Vagina (tissue), 2 donors: ENCODE results near the gene TROAP.

Experiments
- POLR2AphosphoS5 ChIP-seq, 2 donors: sonication (generic); formaldehyde crosslinking; IDR thresholded peaks; one replicate each; pipeline ENCODE4 v1.9.0; 2017; ENCODE audit warnings: antibody characterized with exemption in 2 of 2, mild to moderate bottlenecking in 2 of 2, low read depth in 1 of 2; ENCODE audit not compliant: insufficient read depth in 1 of 2
- TF ChIP-seq, protein P1 (sequence below), 3 experiments: fragments of 450-650 bp in 2 of 3; fragments of 200-600 bp in 1 of 3; sonication (generic) in 1 of 3; IDR thresholded peaks; one replicate each; pipeline ENCODE4 v1.5.1; 2017 to 2019; ENCODE audit warnings: antibody characterized with exemption in 3 of 3, mild to moderate bottlenecking in 2 of 3, moderate library complexity in 2 of 3

DNA sequence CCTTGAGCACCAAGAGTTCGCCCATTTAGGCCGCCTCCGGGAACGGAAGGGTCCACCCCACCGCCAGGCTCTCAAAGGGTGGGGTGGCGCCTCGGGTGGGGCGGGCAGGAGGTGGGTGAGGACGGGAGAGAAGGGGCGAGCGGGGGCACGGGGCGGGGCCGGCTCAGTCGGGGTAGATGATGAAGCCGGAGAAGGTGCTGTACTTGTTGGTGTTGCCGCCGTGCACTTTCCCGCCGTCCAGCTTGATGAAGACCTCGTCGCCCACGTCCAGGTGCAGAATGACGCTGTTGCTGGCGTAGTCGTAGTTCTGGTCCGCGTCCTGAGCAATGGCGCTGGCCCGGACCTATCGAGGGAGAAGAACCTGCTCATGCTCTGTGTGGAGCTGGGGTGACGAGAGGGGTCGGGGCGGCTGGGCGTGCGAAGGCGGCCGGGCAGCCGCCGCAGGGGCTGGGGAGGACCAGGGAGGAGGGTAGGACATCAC is 9.9 kb downstream of the TROAP start:
- TF ChIP-seq, protein P1, sequence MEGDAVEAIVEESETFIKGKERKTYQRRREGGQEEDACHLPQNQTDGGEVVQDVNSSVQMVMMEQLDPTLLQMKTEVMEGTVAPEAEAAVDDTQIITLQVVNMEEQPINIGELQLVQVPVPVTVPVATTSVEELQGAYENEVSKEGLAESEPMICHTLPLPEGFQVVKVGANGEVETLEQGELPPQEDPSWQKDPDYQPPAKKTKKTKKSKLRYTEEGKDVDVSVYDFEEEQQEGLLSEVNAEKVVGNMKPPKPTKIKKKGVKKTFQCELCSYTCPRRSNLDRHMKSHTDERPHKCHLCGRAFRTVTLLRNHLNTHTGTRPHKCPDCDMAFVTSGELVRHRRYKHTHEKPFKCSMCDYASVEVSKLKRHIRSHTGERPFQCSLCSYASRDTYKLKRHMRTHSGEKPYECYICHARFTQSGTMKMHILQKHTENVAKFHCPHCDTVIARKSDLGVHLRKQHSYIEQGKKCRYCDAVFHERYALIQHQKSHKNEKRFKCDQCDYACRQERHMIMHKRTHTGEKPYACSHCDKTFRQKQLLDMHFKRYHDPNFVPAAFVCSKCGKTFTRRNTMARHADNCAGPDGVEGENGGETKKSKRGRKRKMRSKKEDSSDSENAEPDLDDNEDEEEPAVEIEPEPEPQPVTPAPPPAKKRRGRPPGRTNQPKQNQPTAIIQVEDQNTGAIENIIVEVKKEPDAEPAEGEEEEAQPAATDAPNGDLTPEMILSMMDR (IDR thresholded peaks at IDR 0.05): no peak
- no peak for TF ChIP-seq POLR2AphosphoS5 (IDR thresholded peaks at IDR 0.05; ENCODE audit: insufficient read depth in 1 of 2, low read depth in 1 of 2)
